HUES64 (cell line): Measurements from ENCODE around the gene RCAN1.
A peak's percentile ranks its signal among the peaks of the same experiment; 100 is the strongest.

Source experiments
- H3K27ac ChIP-seq: 2 replicates; pipeline ENCODE4 v1.7.0; 2013; ENCODE audit warnings: low read depth, low read length, inconsistent platforms
- H3K27me3 ChIP-seq: 2 replicates; pipeline ENCODE4 v1.6.1; 2013; ENCODE audit warnings: mild to moderate bottlenecking, low read length; ENCODE audit not compliant: insufficient read depth
- H3K36me3 ChIP-seq: 2 replicates; pipeline ENCODE4 v1.6.1; 2013; ENCODE audit warnings: mild to moderate bottlenecking, low read length; ENCODE audit not compliant: insufficient read depth
- H3K4me1 ChIP-seq: 2 replicates; pipeline ENCODE4 v1.6.1; 2013; ENCODE audit warnings: mild to moderate bottlenecking, low read length, moderate library complexity; ENCODE audit not compliant: insufficient read depth
- H3K4me3 ChIP-seq: 2 replicates; pipeline ENCODE4 v1.5.1; 2013; ENCODE audit warnings: mild to moderate bottlenecking, low read length, moderate library complexity
- H3K9ac ChIP-seq: 2 replicates; pipeline ENCODE4 v1.6.1; 2013; ENCODE audit warnings: mild to moderate bottlenecking, low read depth, low read length
- H3K9me3 ChIP-seq: 2 replicates; pipeline ENCODE4 v1.6.1; 2013; ENCODE audit warnings: low read depth, low read length; ENCODE audit not compliant: insufficient read depth
- WGBS: fragments of 150-250, 120-280 bp; methylation state at CpG from one replicate; pipeline ENCODE4 v1.1.7; 2013; ENCODE audit warnings: missing lambda C conversion rate; 5-methylcytosine and 5-hydroxymethylcytosine counted together

The RCAN1 gene

GRCh38 chr21:34534522-34534921 is 80.4 kb downstream of the RCAN1 start:
- 78% methylated on average over 4 of the region's 4 CpGs for WGBS
- Histone ChIP-seq H3K4me1 (peaks cover 13% of the 10 kb centered on the region; the same call in 1 of the 2 replicates), H3K9me3 (no peaks in the 10 kb centered on the region), H3K27ac (no peak overlapping the region), H3K4me3 (no peak overlapping the region), H3K9ac (no peak overlapping the region), H3K36me3 (no peaks in the 10 kb centered on the region), H3K27me3 (no peaks in the 10 kb centered on the region)

- H3K27ac ChIP-seq = no peak overlapping the region
- H3K9me3 ChIP-seq = no peaks in the 10 kb centered on the region
- no peak overlapping the region for H3K4me3 ChIP-seq
- WGBS = 73% methylated on average over 3 of the region's 3 CpGs
- H3K36me3 ChIP-seq = no peaks in the 10 kb centered on the region
- H3K4me1 ChIP-seq = peaks cover 13% of the 10 kb centered on the region; the same call in 1 of the 2 replicates
- H3K9ac ChIP-seq = no peak overlapping the region
- H3K27me3 ChIP-seq = no peaks in the 10 kb centered on the region
These were observed 81.0 kb downstream of the RCAN1 start for GRCh38 chr21:34533938-34534337.

- H3K9me3 ChIP-seq = no peaks in the 10 kb centered on the region
- H3K4me1 ChIP-seq = peaks cover 20% of the 10 kb centered on the region
- 93% methylated on average over 6 of the region's 6 CpGs for WGBS
- no peak overlapping the region for H3K9ac ChIP-seq
- no peaks in the 10 kb centered on the region for H3K36me3 ChIP-seq
- no peaks in the 10 kb centered on the region for H3K27me3 ChIP-seq
- H3K27ac ChIP-seq = no peak overlapping the region
- no peak overlapping the region for H3K4me3 ChIP-seq
These were observed 83.5 kb downstream of the RCAN1 start for GRCh38 chr21:34531399-34531798.

GRCh38 chr21:34530261-34530660 is 84.7 kb downstream of the RCAN1 start:
- Histone ChIP-seq H3K9ac (no peak overlapping the region), H3K36me3 (no peaks in the 10 kb centered on the region), H3K9me3 (no peaks in the 10 kb centered on the region), H3K27me3 (0 out of 2 replicates have a peak, but pooled peaks cover 2% of the 10 kb centered on the region), H3K4me3 (no peak overlapping the region), H3K27ac (no peak overlapping the region), H3K4me1 (peaks cover 26% of the 10 kb centered on the region)

- peaks cover 42% of the 10 kb centered on the region for H3K4me1 ChIP-seq
- H3K27me3 ChIP-seq = 0 out of 2 replicates have a peak, but pooled peaks cover 3% of the 10 kb centered on the region
- no peak overlapping the region for H3K9ac ChIP-seq
- no peak overlapping the region for H3K4me3 ChIP-seq
- no peaks in the 10 kb centered on the region for H3K36me3 ChIP-seq
- 95% methylated on average over 3 of the region's 3 CpGs for WGBS
- no peak overlapping the region for H3K27ac ChIP-seq
- no peaks in the 10 kb centered on the region for H3K9me3 ChIP-seq
These were observed 86.8 kb downstream of the RCAN1 start for GRCh38 chr21:34528131-34528561.

- Histone ChIP-seq H3K27me3 (0 out of 2 replicates have a peak, but pooled peaks cover 3% of the 10 kb centered on the region), H3K9ac (peak overlapping the region; percentile 58; the same call in 1 of the 2 replicates), H3K4me1 (peaks cover 52% of the 10 kb centered on the region), H3K9me3 (no peaks in the 10 kb centered on the region), H3K4me3 (peak overlapping the region; percentile 40; the same call in 1 of the 2 replicates), H3K36me3 (no peaks in the 10 kb centered on the region), H3K27ac (peak overlapping the region; percentile 78)
- WGBS = 46% methylated on average over 10 of the region's 10 CpGs
These were observed 88.2 kb downstream of the RCAN1 start for GRCh38 chr21:34526618-34527290.

GRCh38 chr21:34526241-34526617 is 88.7 kb downstream of the RCAN1 start:
- Histone ChIP-seq H3K4me1 (peaks cover 52% of the 10 kb centered on the region), H3K9me3 (no peaks in the 10 kb centered on the region), H3K27me3 (0 out of 2 replicates have a peak, but pooled peaks cover 3% of the 10 kb centered on the region), H3K4me3 (peak overlapping the region; percentile 40; the same call in 1 of the 2 replicates), H3K27ac (peak overlapping the region; percentile 78), H3K9ac (peak overlapping the region; percentile 58; the same call in 1 of the 2 replicates), H3K36me3 (no peaks in the 10 kb centered on the region)
- WGBS = 70% methylated on average over 5 of the region's 5 CpGs

GRCh38 chr21:34524646-34525601 is 90.0 kb downstream of the RCAN1 start:
- peak overlapping the region; percentile 58; the same call in 1 of the 2 replicates for H3K9ac ChIP-seq
- peak overlapping the region; percentile 40 for H3K4me3 ChIP-seq
- H3K27me3 ChIP-seq = 0 out of 2 replicates have a peak, but pooled peaks cover 3% of the 10 kb centered on the region
- no peaks in the 10 kb centered on the region for H3K9me3 ChIP-seq
- 0 out of 2 replicates have a peak overlapping the region, but pooled peaks have one; percentile 20 for H3K27ac ChIP-seq
- peaks cover 61% of the 10 kb centered on the region for H3K4me1 ChIP-seq
- H3K36me3 ChIP-seq = no peaks in the 10 kb centered on the region
- 27% methylated on average over 31 of the region's 31 CpGs for WGBS

GRCh38 chr21:34523019-34523555 is 91.8 kb downstream of the RCAN1 start:
- Histone ChIP-seq H3K9me3 (no peaks in the 10 kb centered on the region), H3K4me3 (no peak overlapping the region), H3K27ac (no peak overlapping the region), H3K4me1 (peaks cover 56% of the 10 kb centered on the region), H3K27me3 (0 out of 2 replicates have a peak, but pooled peaks cover 3% of the 10 kb centered on the region), H3K36me3 (no peaks in the 10 kb centered on the region), H3K9ac (no peak overlapping the region)
- WGBS = 87% methylated on average over 7 of the region's 7 CpGs

GRCh38 chr21:34522284-34522683 is 92.6 kb downstream of the RCAN1 start:
- Histone ChIP-seq H3K36me3 (no peaks in the 10 kb centered on the region), H3K27me3 (0 out of 2 replicates have a peak, but pooled peaks cover 3% of the 10 kb centered on the region), H3K4me1 (peaks cover 54% of the 10 kb centered on the region), H3K9ac (no peak overlapping the region), H3K4me3 (no peak overlapping the region), H3K27ac (no peak overlapping the region), H3K9me3 (no peaks in the 10 kb centered on the region)
- 65% methylated on average over 5 of the region's 6 CpGs for WGBS
